ENCODE results near the gene DEGS2. TPM values are rescaled to one million over a fixed set of nuclear protein-coding genes. Genes with fewer than 3 reads are reported as not detected.

Gene DEGS2
- total and polyA plus RNA-seq, 10 donors, result 0.33 to 3.2 (median 1.3) TPM

GRCh38 chr14:100138082-100138787 is 21.2 kb downstream of the DEGS2 start:
- no peak overlapping the region for H3K4me3 ChIP-seq
- intact Hi-C loops (cut with DNase I; ENCODE audit: low total_unique reads), result no loop called here
- peaks cover 0 to 33% (median 11%) of the 10 kb centered on the region in 6 donors for H3K4me1 ChIP-seq
- H3K27me3 ChIP-seq (replicated peaks in 1 of 7), result no peaks in the 10 kb centered on the region
- peak overlapping the region in 2 of 8 donors; percentile 5 to 12 for H3K27ac ChIP-seq
- no peak for DNase-seq
- 60 to 70% (median 69%) methylated on average over 8 of the region's 8 CpGs for WGBS, 5 donors
- peaks cover 0 to 100% (median 95%) of the 10 kb centered on the region in 6 donors for H3K36me3 ChIP-seq
- TF ChIP-seq CTCF (IDR thresholded peaks at IDR 0.05 in 8 of 11, conservative IDR thresholded peaks at IDR 0.05 in 3 of 11) (no peak), POLR2AphosphoS5 (IDR thresholded peaks at IDR 0.05) (peak in 2 of 3 donors; percentile 21 to 28), POLR2A (IDR thresholded peaks at IDR 0.05) (no peak)
- H3K9me3 ChIP-seq, result no peaks in the 10 kb centered on the region

GRCh38 chr14:100137173-100137572 is 22.3 kb downstream of the DEGS2 start:
- Histone ChIP-seq H3K9me3 (no peaks in the 10 kb centered on the region), H3K4me1 (peaks cover 0 to 23% (median 6%) of the 10 kb centered on the region in 6 donors), H3K36me3 (peaks cover 0 to 100% (median 95%) of the 10 kb centered on the region in 6 donors), H3K27ac (no peak overlapping the region), H3K27me3 (replicated peaks in 1 of 7) (no peaks in the 10 kb centered on the region), H3K4me3 (no peak overlapping the region)
- peak in 1 of 3 donors; percentile 8 for TF ChIP-seq POLR2AphosphoS5 (IDR thresholded peaks at IDR 0.05)
- TF ChIP-seq POLR2A (IDR thresholded peaks at IDR 0.05), result no peak
- DNase-seq, result no peak
- intact Hi-C loops (cut with DNase I; ENCODE audit: low total_unique reads), result no loop called here
- 89 to 95% (median 92%) methylated on average over 7 to 8 of the region's 8 CpGs for WGBS, 5 donors

GRCh38 chr14:100135784-100136183 is 23.7 kb downstream of the DEGS2 start:
- 86 to 96% (median 89%) methylated on average over 5 of the region's 5 CpGs for WGBS, 5 donors
- Histone ChIP-seq H3K9me3 (no peaks in the 10 kb centered on the region), H3K4me1 (peaks cover 0 to 9% (median 0%) of the 10 kb centered on the region in 6 donors), H3K27ac (no peak overlapping the region), H3K36me3 (peaks cover 0 to 100% (median 94%) of the 10 kb centered on the region in 6 donors), H3K4me3 (no peak overlapping the region), H3K27me3 (replicated peaks in 1 of 7) (no peaks in the 10 kb centered on the region)
- no peak for DNase-seq
- TF ChIP-seq CTCF (IDR thresholded peaks at IDR 0.05 in 8 of 11, conservative IDR thresholded peaks at IDR 0.05 in 3 of 11), result no peak
- no peak for TF ChIP-seq POLR2A (IDR thresholded peaks at IDR 0.05)
- TF ChIP-seq POLR2AphosphoS5 (IDR thresholded peaks at IDR 0.05), result no peak
- intact Hi-C loops (cut with DNase I; ENCODE audit: low total_unique reads), result no loop called here

- Histone ChIP-seq H3K4me3 (no peak overlapping the region), H3K27me3 (replicated peaks in 1 of 7) (no peaks in the 10 kb centered on the region), H3K4me1 (peaks cover 0 to 4% (median 0%) of the 10 kb centered on the region in 6 donors), H3K36me3 (peaks cover 0 to 100% (median 97%) of the 10 kb centered on the region in 6 donors), H3K9me3 (no peaks in the 10 kb centered on the region), H3K27ac (no peak overlapping the region)
- intact Hi-C loops (cut with DNase I; ENCODE audit: low total_unique reads), result no loop called here
- WGBS, 5 donors, result 64 to 86% (median 80%) methylated on average over 9 of the region's 9 CpGs
- no peak for DNase-seq
- TF ChIP-seq CTCF (IDR thresholded peaks at IDR 0.05 in 8 of 11, conservative IDR thresholded peaks at IDR 0.05 in 3 of 11), result no peak
- TF ChIP-seq POLR2AphosphoS5 (IDR thresholded peaks at IDR 0.05), result no peak
Observed at GRCh38 chr14:100135073-100135472, 24.4 kb downstream of the DEGS2 start.

Measured in spleen (tissue), 11 donors.